IPS-20b (cell line): ENCODE data around the gene CTBP2.

Experiments used
- H3K27ac ChIP-seq: one replicate; pipeline ENCODE4 v1.5.1; 2013; ENCODE audit warnings: low read length
- H3K27me3 ChIP-seq: 2 replicates; pipeline ENCODE4 v1.6.1; 2013; ENCODE audit warnings: mild to moderate bottlenecking, low read length, inconsistent platforms; ENCODE audit not compliant: insufficient read depth
- H3K36me3 ChIP-seq: 2 replicates; pipeline ENCODE4 v1.6.1; 2013; ENCODE audit warnings: low read depth, mild to moderate bottlenecking, inconsistent platforms, low read length, moderate library complexity; ENCODE audit not compliant: insufficient read depth
- H3K4me1 ChIP-seq: 2 replicates; pipeline ENCODE4 v1.6.1; 2013; ENCODE audit warnings: mild to moderate bottlenecking, control low read depth, inconsistent platforms, low read length, moderate library complexity; ENCODE audit not compliant: insufficient read depth
- H3K4me3 ChIP-seq: 2 replicates; pipeline ENCODE4 v1.5.1; 2013; ENCODE audit warnings: mild to moderate bottlenecking, low read length, inconsistent platforms
- H3K9ac ChIP-seq: 2 replicates; pipeline ENCODE4 v1.6.1; 2013; ENCODE audit warnings: low read depth, mild to moderate bottlenecking, inconsistent platforms, low read length, moderate library complexity
- H3K9me3 ChIP-seq: 2 replicates; pipeline ENCODE4 v1.6.1; 2013; ENCODE audit warnings: mild to moderate bottlenecking, low read depth, low read length, inconsistent platforms; ENCODE audit not compliant: insufficient read depth

Gene CTBP2

GRCh38 chr10:124959564-124959963, 200.8 kb downstream of the CTBP2 start:
- Histone ChIP-seq H3K4me3 (no peak overlapping the region), H3K9me3 (no peaks in the 10 kb centered on the region), H3K27ac (no peak overlapping the region), H3K4me1 (no peaks in the 10 kb centered on the region), H3K36me3 (no peaks in the 10 kb centered on the region), H3K9ac (no peak overlapping the region), H3K27me3 (no peaks in the 10 kb centered on the region)

DNA sequence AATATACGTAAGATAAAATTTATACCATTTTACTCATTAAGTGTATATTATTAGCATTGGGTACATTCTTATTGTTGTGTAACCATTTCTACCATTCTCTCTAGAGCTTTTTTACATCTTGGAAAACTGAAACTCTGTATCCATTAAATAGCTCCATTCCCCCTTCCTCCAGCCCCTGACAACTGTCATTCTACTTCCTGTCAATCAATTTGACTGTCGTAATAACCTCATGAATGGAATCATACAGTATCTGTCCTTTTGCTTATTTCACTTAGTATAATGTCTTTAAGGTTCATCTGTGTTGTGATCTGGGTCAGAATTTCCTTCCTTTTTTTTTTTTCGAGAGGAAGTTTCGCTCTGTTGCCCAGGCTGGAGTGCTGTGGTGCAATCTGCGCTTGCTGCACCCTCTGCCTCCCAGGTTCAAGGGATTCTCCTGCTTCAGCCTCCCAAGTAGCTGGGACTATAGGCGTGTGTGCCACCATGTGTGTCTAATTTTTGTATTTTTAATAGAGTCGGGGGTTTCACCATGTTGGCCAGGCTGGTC, 202.9 kb downstream of the CTBP2 start:
- Histone ChIP-seq H3K4me1 (no peaks in the 10 kb centered on the region), H3K9me3 (no peaks in the 10 kb centered on the region), H3K27me3 (no peaks in the 10 kb centered on the region), H3K36me3 (no peaks in the 10 kb centered on the region), H3K4me3 (no peak overlapping the region), H3K27ac (no peak overlapping the region), H3K9ac (no peak overlapping the region)

DNA sequence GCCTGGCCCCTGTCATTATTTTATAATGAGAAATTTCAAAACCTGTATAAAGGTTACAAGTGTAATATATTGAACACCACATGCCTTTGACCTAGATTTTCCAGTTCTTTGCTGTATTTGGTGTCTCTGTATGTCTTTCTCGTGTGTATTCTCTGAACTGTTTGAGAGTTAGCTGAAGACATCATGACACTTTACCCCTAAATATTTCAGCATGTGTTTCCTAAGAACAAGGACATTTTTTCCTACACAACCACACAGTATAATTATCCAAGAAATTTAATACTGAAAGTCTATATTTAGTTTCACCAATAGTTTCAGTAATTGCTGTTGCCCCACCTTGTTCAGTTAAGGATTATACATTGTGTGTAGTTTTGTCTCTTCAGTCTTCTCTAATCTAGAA, 203.6 kb downstream of the CTBP2 start:
- Histone ChIP-seq H3K36me3 (no peaks in the 10 kb centered on the region), H3K4me3 (no peak overlapping the region), H3K4me1 (no peaks in the 10 kb centered on the region), H3K27ac (no peak overlapping the region), H3K27me3 (no peaks in the 10 kb centered on the region), H3K9me3 (no peaks in the 10 kb centered on the region), H3K9ac (no peak overlapping the region)

DNA sequence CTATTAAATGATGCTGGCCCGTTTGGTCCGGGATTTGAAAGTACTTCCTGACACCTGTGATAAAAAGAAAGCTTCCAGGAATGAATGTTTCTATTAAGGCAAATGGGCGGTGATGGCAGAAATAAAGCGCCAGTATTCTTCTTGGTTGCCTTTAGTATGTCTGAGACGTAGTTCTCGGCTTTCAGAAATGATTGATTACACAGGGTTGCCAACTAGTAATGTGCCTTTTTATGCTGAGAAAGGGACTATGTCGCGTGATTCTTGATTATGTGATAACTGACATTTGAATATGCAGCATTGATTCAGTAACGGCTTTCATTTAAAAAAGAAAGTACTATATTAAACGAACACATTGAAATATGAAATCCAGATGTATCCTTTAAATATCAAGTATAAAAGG, 204.5 kb downstream of the CTBP2 start:
- Histone ChIP-seq H3K36me3 (no peaks in the 10 kb centered on the region), H3K9me3 (no peaks in the 10 kb centered on the region), H3K9ac (no peak overlapping the region), H3K27ac (no peak overlapping the region), H3K4me1 (no peaks in the 10 kb centered on the region), H3K27me3 (no peaks in the 10 kb centered on the region), H3K4me3 (no peak overlapping the region)

DNA sequence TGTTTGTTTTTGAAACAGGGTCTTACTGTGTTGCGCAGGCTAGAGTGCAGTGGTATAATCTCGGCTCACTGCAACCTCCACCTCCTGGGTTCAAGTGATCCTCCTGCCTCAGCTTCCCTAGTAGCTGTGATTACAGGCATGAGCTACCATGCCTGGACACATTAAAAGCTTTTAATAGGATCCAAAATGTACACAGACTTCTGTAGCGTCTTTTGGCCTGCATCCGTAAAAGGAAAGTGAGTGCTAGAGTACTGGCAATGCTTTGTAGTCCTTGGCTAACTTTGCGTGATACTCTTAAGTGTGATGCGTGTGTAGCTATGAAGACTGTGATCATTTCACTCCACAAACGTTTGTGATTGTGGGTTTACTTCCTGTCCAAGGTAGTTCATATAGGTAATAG, 205.1 kb downstream of the CTBP2 start:
- H3K9me3 ChIP-seq = no peaks in the 10 kb centered on the region
- no peak overlapping the region for H3K4me3 ChIP-seq
- H3K9ac ChIP-seq = no peak overlapping the region
- H3K27ac ChIP-seq = no peak overlapping the region
- no peaks in the 10 kb centered on the region for H3K4me1 ChIP-seq
- no peaks in the 10 kb centered on the region for H3K36me3 ChIP-seq
- H3K27me3 ChIP-seq = no peaks in the 10 kb centered on the region

- H3K4me1 ChIP-seq = no peaks in the 10 kb centered on the region
- no peak overlapping the region for H3K27ac ChIP-seq
- H3K27me3 ChIP-seq = no peaks in the 10 kb centered on the region
- H3K9me3 ChIP-seq = no peaks in the 10 kb centered on the region
- no peak overlapping the region for H3K9ac ChIP-seq
- H3K4me3 ChIP-seq = no peak overlapping the region
- H3K36me3 ChIP-seq = 0 out of 2 replicates have a peak, but pooled peaks cover 5% of the 10 kb centered on the region
These were observed 206.9 kb downstream of the CTBP2 start for GRCh38 chr10:124953421-124953820.

- H3K4me3 ChIP-seq = no peak overlapping the region
- H3K9me3 ChIP-seq = no peaks in the 10 kb centered on the region
- H3K9ac ChIP-seq = no peak overlapping the region
- H3K36me3 ChIP-seq = 0 out of 2 replicates have a peak, but pooled peaks cover 5% of the 10 kb centered on the region
- no peaks in the 10 kb centered on the region for H3K27me3 ChIP-seq
- H3K27ac ChIP-seq = no peak overlapping the region
- H3K4me1 ChIP-seq = no peaks in the 10 kb centered on the region
These were observed 208.2 kb downstream of the CTBP2 start for GRCh38 chr10:124952123-124952522.

- Histone ChIP-seq H3K36me3 (0 out of 2 replicates have a peak, but pooled peaks cover 5% of the 10 kb centered on the region), H3K4me1 (peaks cover 12% of the 10 kb centered on the region; the same call in 1 of the 2 replicates), H3K9me3 (no peaks in the 10 kb centered on the region), H3K9ac (no peak overlapping the region), H3K4me3 (no peak overlapping the region), H3K27ac (no peak overlapping the region), H3K27me3 (no peaks in the 10 kb centered on the region)
These were observed 210.8 kb downstream of the CTBP2 start for GRCh38 chr10:124949543-124949942.

GRCh38 chr10:124946945-124947344, 213.4 kb downstream of the CTBP2 start:
- no peak overlapping the region for H3K9ac ChIP-seq
- no peak overlapping the region for H3K27ac ChIP-seq

DNA sequence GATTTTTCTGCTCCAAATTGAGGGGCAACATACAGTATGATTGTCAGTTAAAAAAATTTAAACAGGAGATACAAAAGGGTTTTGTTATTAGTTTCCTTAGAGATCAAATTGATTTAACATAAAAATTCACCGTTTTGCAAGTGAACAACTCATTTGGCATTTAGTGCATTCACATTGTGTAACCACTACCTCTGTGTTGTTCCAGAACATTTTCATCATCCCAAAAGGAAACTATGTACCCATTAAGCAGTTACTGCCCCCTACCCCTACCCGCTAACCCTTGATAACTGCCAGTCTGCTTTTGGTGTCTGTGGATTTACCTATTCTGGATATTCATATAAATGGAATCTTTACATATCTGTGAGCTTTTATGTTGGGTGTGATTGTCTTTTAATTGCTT, 215.4 kb downstream of the CTBP2 start:
- Histone ChIP-seq H3K27ac (no peak overlapping the region), H3K9ac (no peak overlapping the region), H3K4me1 (peaks cover 29% of the 10 kb centered on the region), H3K4me3 (peak overlapping the region; percentile 25; the same call in 1 of the 2 replicates), H3K9me3 (no peaks in the 10 kb centered on the region), H3K27me3 (no peaks in the 10 kb centered on the region), H3K36me3 (peaks cover 16% of the 10 kb centered on the region; the same call in 1 of the 2 replicates)

More at GRCh38 chr10:124946945-124947344, 213.4 kb downstream of the CTBP2 start:
- Histone ChIP-seq H3K4me3 (no peak overlapping the region), H3K4me1 (peaks cover 29% of the 10 kb centered on the region), H3K27me3 (no peaks in the 10 kb centered on the region), H3K9me3 (no peaks in the 10 kb centered on the region), H3K36me3 (peaks cover 16% of the 10 kb centered on the region; the same call in 1 of the 2 replicates)

DNA sequence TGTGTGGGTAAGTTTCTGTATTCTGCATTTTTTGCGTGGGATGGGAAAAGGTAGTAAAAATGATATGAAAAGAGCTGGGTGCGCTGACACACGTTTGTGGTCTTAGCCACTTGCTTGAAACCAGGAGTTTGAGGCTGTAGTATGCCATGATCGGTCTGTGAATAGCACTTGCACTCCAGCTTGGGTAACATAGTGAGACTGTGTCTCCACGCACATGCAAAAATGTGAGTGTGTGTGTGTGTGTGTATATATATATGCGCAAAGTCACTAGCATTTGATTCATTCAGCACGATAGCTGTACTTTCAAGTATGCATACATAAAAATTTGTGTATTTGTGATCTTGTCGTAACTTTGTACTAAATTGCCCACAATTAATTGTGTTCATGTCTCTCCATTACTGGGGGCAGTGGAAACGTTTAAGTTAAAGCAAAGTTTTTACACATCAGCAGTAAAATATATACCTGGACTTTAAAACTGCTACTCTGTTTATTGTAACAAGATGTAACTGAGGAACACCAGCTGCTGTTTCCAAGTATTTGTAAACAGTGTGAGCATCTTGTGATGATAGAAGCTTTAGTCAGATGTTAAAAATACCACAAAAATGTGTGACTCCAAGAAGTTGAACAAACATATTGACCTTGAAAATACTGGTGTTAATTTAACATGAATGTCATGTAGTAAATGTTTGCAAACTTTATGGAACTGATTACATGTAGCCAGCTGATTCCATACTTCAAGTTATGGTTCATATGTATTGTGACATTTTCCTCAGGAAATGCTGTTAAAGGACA, 216.9 kb downstream of the CTBP2 start:
- Histone ChIP-seq H3K27me3 (no peaks in the 10 kb centered on the region), H3K4me3 (no peak overlapping the region), H3K9me3 (no peaks in the 10 kb centered on the region), H3K9ac (peak overlapping the region; percentile 11; the same call in 1 of the 2 replicates), H3K4me1 (peaks cover 29% of the 10 kb centered on the region), H3K27ac (no peak overlapping the region), H3K36me3 (peaks cover 10% of the 10 kb centered on the region; the same call in 1 of the 2 replicates)
